GM12865 (cell line): ENCODE data around the gene GPR119.
A peak's percentile ranks its signal among the peaks of the same experiment; 100 is the strongest.
"Not testable (repeated sequence)": the region's sequence is repeated elsewhere in the genome, so short reads cannot be mapped to it uniquely, and the experiment has no call there.

ENCODE experiments used
- DNase-seq: peaks from one replicate; pipeline ENCODE4 v3.0.0; 2010; ENCODE audit warnings: low read depth
- H3K4me3 ChIP-seq: 2 replicates; pipeline ENCODE4 v1.5.1; 2011; ENCODE audit warnings: mild to moderate bottlenecking, low read depth, low read length, control low read depth
- CTCF ChIP-seq: IDR thresholded peaks from 2 replicates; pipeline ENCODE4 v1.5.1; 2011; ENCODE audit warnings: low read length, control low read depth, low read depth, inconsistent platforms; ENCODE audit not compliant: insufficient read depth; ENCODE audit errors: missing control alignments

Gene GPR119

GRCh38 chrX:130393451-130394074 lies 8.1 kb upstream of the GPR119 start:
- no peak overlapping the region for H3K4me3 ChIP-seq
- TF ChIP-seq CTCF = peak; percentile 46
- DNase-seq = peak; percentile 18

DNA sequence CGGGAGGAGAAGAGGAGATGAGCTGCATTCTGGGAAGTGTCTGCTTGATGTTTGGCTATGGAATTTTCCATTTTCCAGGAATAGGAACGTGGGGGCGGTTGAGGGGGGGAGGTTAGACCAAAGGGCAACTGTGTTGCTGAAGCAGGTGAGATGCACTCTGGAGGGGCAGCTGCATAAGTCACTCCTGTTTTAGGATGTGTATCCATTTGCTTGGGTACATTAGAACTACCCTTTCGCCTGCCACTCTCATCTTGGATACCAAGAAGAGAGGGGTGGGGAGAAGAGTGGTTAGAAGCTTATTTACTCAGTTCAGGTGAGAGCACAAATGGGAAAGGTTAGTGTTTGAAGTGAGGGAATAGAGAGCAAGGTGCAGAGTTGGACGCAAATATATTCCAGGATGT lies 934 bp upstream of the GPR119 start:
- TF ChIP-seq CTCF = no peak

DNA sequence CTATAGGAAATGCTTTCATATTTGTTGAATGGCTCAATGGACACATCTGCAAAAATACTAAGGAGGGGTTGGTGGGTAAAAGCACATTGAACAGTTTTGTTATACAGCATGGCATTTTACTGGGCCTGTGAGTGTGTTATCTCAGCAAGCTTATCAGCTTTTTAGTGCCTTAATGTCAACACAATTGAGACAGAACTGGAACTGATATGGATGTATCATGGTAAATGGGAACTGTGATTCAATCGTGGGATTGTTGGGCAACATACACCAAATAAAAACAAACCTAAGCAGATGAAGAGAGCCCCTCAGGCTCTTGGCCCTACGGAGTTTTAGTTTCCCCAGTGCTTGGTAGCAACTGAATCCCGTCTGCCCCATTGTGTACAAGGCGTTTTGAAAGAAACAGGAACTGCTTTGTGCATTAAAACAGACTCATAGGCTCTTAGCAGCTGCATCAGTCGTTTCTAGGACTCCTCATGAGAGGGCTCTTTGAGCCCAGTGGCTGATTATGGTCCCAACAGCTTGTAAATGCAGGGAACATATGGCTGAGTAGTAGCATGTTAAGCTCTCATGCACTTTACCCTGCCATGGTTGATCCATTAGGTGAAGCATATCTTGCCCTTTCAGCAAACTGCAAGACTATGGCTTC lies 7.3 kb downstream of the GPR119 start:
- TF ChIP-seq CTCF = no peak
- no peak overlapping the region for H3K4me3 ChIP-seq
- DNase-seq = no peak

More for the DNA sequence above, 934 bp upstream of the GPR119 start:
- DNase-seq = no peak
- H3K4me3 ChIP-seq = no peak overlapping the region

GRCh38 chrX:130376077-130376476 lies 9.4 kb downstream of the GPR119 start:
- TF ChIP-seq CTCF = no peak
- no peak overlapping the region for H3K4me3 ChIP-seq
- no peak for DNase-seq

- not testable (repeated sequence) for H3K4me3 ChIP-seq, DNase-seq
These were observed 33.4 kb downstream of the GPR119 start for GRCh38 chrX:130352050-130352449.

- no peak for DNase-seq
- no peak for TF ChIP-seq CTCF
- H3K4me3 ChIP-seq = no peak overlapping the region
These were observed 33.9 kb downstream of the GPR119 start for GRCh38 chrX:130351567-130351966.

DNA sequence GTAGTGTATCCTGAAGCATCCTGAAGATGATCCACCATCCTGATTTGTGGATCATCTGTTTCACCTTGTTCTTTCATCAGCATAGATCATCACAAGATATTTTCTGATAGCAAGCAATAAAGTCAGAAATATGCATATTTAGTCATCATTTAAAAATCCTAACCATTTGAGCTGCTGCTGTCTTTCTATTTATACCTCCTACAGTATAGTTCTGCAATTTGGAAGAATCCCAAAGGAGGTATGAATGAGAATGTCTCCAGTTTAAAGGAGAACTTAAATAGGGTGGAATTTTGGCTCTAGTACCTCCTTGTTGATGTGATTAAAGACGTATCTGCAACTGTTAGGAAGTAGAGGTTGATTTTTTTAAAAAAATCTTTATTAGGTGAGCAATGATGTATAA lies 38.2 kb downstream of the GPR119 start:
- no peak overlapping the region for H3K4me3 ChIP-seq
- TF ChIP-seq CTCF = no peak
- no peak for DNase-seq
